Measurements from ENCODE around the gene SLCO1A2.

The SLCO1A2 gene

GRCh38 chr12:21346542-21347205 is 12.0 kb upstream of the SLCO1A2 start:
- Histone ChIP-seq H3K27ac (ENCODE audit: low read length) (no peak overlapping the region), H3K9ac (ENCODE audit: low read length) (no peak overlapping the region), H3K9me3 (ENCODE audit: insufficient read depth, low read length) (no peaks in the 10 kb centered on the region), H3K4me2 (ENCODE audit: low read length) (no peak overlapping the region), H2AFZ (ENCODE audit: low read depth, low read length) (no peak overlapping the region), H3K4me1 (ENCODE audit: low read length) (no peaks in the 10 kb centered on the region), H3K36me3 (replicated peaks; ENCODE audit: low read depth, low read length) (no peaks in the 10 kb centered on the region), H3K27me3 (ENCODE audit: low read depth, low read length) (no peaks in the 10 kb centered on the region), H4K20me1 (ENCODE audit: insufficient read depth, low read length) (no peaks in the 10 kb centered on the region), H3K4me3 (ENCODE audit: low read length) (no peak overlapping the region), H3K79me2 (ENCODE audit: low read length) (no peaks in the 10 kb centered on the region)
- TF ChIP-seq EZH2phosphoT487 (IDR thresholded peaks at IDR 0.05; ENCODE audit: low read depth) (no peak), CTCF (IDR thresholded peaks at IDR 0.05; ENCODE audit: low read depth, low read length) (no peak)

- Histone ChIP-seq H3K27me3 (ENCODE audit: low read depth, low read length) (no peaks in the 10 kb centered on the region), H2AFZ (ENCODE audit: low read depth, low read length) (no peak overlapping the region), H3K4me1 (ENCODE audit: low read length) (no peaks in the 10 kb centered on the region), H4K20me1 (ENCODE audit: insufficient read depth, low read length) (no peaks in the 10 kb centered on the region), H3K4me2 (ENCODE audit: low read length) (no peak overlapping the region), H3K27ac (ENCODE audit: low read length) (no peak overlapping the region), H3K9me3 (ENCODE audit: insufficient read depth, low read length) (no peaks in the 10 kb centered on the region), H3K36me3 (replicated peaks; ENCODE audit: low read depth, low read length) (no peaks in the 10 kb centered on the region), H3K9ac (ENCODE audit: low read length) (no peak overlapping the region), H3K4me3 (ENCODE audit: low read length) (no peak overlapping the region), H3K79me2 (ENCODE audit: low read length) (no peaks in the 10 kb centered on the region)
- TF ChIP-seq CTCF (IDR thresholded peaks at IDR 0.05; ENCODE audit: low read depth, low read length) (no peak), EZH2phosphoT487 (IDR thresholded peaks at IDR 0.05; ENCODE audit: low read depth) (no peak)
Measured at GRCh38 chr12:21343636-21344035, 8.9 kb upstream of the SLCO1A2 start.

- H3K4me2 ChIP-seq (ENCODE audit: low read length) = no peak overlapping the region
- no peaks in the 10 kb centered on the region for H3K79me2 ChIP-seq (ENCODE audit: low read length)
- TF ChIP-seq CTCF (IDR thresholded peaks at IDR 0.05; ENCODE audit: low read depth, low read length) = no peak
- no peak for TF ChIP-seq EZH2phosphoT487 (IDR thresholded peaks at IDR 0.05; ENCODE audit: low read depth)
- H3K9me3 ChIP-seq (ENCODE audit: insufficient read depth, low read length) = no peaks in the 10 kb centered on the region
- no peaks in the 10 kb centered on the region for H3K27me3 ChIP-seq (ENCODE audit: low read depth, low read length)
- no peak overlapping the region for H3K9ac ChIP-seq (ENCODE audit: low read length)
- H3K4me1 ChIP-seq (ENCODE audit: low read length) = no peaks in the 10 kb centered on the region
- H2AFZ ChIP-seq (ENCODE audit: low read depth, low read length) = no peak overlapping the region
- H3K27ac ChIP-seq (ENCODE audit: low read length) = no peak overlapping the region
- no peaks in the 10 kb centered on the region for H4K20me1 ChIP-seq (ENCODE audit: insufficient read depth, low read length)
- no peaks in the 10 kb centered on the region for H3K36me3 ChIP-seq (replicated peaks; ENCODE audit: low read depth, low read length)
- H3K4me3 ChIP-seq (ENCODE audit: low read length) = no peak overlapping the region
Measured at GRCh38 chr12:21341769-21342168, 7.1 kb upstream of the SLCO1A2 start.

- Histone ChIP-seq H3K4me1 (ENCODE audit: low read length) (no peaks in the 10 kb centered on the region), H3K9ac (ENCODE audit: low read length) (no peak overlapping the region), H3K27ac (ENCODE audit: low read length) (no peak overlapping the region), H4K20me1 (ENCODE audit: insufficient read depth, low read length) (no peaks in the 10 kb centered on the region), H2AFZ (ENCODE audit: low read depth, low read length) (no peak overlapping the region), H3K27me3 (ENCODE audit: low read depth, low read length) (no peaks in the 10 kb centered on the region), H3K4me2 (ENCODE audit: low read length) (no peak overlapping the region), H3K4me3 (ENCODE audit: low read length) (no peak overlapping the region), H3K36me3 (replicated peaks; ENCODE audit: low read depth, low read length) (no peaks in the 10 kb centered on the region), H3K9me3 (ENCODE audit: insufficient read depth, low read length) (no peaks in the 10 kb centered on the region), H3K79me2 (ENCODE audit: low read length) (no peaks in the 10 kb centered on the region)
- no peak for TF ChIP-seq CTCF (IDR thresholded peaks at IDR 0.05; ENCODE audit: low read depth, low read length)
- TF ChIP-seq EZH2phosphoT487 (IDR thresholded peaks at IDR 0.05; ENCODE audit: low read depth) = no peak
Measured at GRCh38 chr12:21340403-21340802, 5.7 kb upstream of the SLCO1A2 start.
